AG04449 (cell line): ENCODE results near the gene FGD2.

Source experiments
- CTCF ChIA-PET: fragments of 350-600 bp; formaldehyde crosslinking; extraction: SDS; loops from one replicate; lab custom pipeline; 2021; ENCODE audit warnings: antibody characterized with exemption; lab: Yijun Ruan, JAX
- POLR2A ChIA-PET: fragments of 400-600, 350-600 bp; formaldehyde crosslinking; extraction: SDS; loops from one replicate; lab custom pipeline; 2020; ENCODE audit warnings: antibody characterized with exemption, inconsistent platforms; lab: Yijun Ruan, JAX
- DNase-seq: peaks from one replicate; pipeline ENCODE4 v3.0.0-alpha.2; 2010; ENCODE audit warnings: low read depth, low spot score
- H3K4me3 ChIP-seq: 2 replicates; pipeline ENCODE4 v1.5.1; 2011; ENCODE audit warnings: low read depth, mild to moderate bottlenecking, control low read depth, low read length
- TF ChIP-seq, protein P1 (sequence below): IDR thresholded peaks from one replicate; pipeline ENCODE4 v1.5.1; 2011; ENCODE audit warnings: mild to moderate bottlenecking, moderate library complexity, low read length, control low read depth, inconsistent platforms; ENCODE audit not compliant: insufficient read depth; ENCODE audit errors: missing control alignments

FGD2 gene

DNA sequence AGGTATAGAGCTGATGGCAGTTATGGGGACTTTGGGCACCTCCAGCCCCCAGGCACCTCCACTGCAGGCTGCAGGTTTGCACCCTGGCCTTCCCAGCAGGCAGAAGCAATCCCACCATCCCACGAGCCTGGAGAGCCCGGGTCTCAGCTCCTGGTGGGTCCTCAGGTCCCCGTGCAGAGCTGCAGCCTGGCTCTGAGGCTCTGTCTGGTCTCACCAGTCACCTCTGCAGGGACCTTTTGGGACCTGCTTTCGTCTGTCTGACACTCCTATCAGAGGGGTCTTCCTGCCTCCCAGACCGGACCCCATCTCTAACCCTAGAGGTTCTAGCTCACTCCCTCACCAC, 41.9 kb downstream of the FGD2 start:
- H3K4me3 ChIP-seq: no peak overlapping the region
- ChIA-PET CTCF (interaction anchor here (1.2 to 17.3 kb wide), 7 partner anchors 9 to 160 kb away, joined by 5 to 522 read pairs (median 67); partner anchors contain the start of gene PIM1), POLR2A (no interaction called here)
- TF ChIP-seq, protein P1, sequence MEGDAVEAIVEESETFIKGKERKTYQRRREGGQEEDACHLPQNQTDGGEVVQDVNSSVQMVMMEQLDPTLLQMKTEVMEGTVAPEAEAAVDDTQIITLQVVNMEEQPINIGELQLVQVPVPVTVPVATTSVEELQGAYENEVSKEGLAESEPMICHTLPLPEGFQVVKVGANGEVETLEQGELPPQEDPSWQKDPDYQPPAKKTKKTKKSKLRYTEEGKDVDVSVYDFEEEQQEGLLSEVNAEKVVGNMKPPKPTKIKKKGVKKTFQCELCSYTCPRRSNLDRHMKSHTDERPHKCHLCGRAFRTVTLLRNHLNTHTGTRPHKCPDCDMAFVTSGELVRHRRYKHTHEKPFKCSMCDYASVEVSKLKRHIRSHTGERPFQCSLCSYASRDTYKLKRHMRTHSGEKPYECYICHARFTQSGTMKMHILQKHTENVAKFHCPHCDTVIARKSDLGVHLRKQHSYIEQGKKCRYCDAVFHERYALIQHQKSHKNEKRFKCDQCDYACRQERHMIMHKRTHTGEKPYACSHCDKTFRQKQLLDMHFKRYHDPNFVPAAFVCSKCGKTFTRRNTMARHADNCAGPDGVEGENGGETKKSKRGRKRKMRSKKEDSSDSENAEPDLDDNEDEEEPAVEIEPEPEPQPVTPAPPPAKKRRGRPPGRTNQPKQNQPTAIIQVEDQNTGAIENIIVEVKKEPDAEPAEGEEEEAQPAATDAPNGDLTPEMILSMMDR: no peak
- DNase-seq: no peak

DNA sequence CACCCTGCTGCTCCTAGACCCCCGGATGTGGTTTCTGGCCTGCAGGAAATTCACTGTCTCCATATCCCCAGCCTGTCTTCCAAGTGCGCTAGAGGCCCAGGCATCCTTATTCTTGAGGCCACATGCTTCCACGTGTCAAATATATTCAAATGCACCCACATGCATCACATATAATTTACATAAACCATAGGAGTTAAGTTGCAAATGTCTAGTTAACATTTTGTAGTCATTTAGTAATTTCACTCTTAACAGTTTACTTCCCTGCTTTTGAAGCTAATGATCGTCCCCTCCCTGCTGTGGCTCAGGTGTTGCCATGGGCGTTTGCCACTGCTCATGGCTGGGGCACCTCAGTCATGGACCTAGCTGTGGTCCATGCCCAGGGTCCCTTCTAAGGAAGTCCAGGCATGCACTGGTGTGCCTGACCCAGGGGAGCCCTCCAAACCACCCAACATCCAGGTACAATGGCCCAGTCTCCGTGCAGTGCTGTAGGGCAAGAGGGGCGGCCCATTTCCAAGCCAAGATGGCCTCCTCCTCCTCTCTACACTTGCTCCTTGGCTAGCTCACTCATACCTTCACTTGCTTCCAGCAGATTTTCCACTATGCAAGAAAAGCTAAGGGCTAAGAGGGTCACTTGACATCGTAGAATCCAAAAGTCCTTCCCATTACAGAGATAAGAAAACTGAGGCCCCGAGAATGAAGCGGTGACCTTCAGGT, 42.4 kb downstream of the FGD2 start:
- ChIA-PET CTCF (interaction anchor here (1.2 to 17.3 kb wide), 9 partner anchors 9 to 159 kb away, joined by 5 to 522 read pairs (median 28); partner anchors contain the start of gene PIM1), POLR2A (no interaction called here)
- DNase-seq: no peak
- no peak overlapping the region for H3K4me3 ChIP-seq
- TF ChIP-seq, protein P1: no peak

DNA sequence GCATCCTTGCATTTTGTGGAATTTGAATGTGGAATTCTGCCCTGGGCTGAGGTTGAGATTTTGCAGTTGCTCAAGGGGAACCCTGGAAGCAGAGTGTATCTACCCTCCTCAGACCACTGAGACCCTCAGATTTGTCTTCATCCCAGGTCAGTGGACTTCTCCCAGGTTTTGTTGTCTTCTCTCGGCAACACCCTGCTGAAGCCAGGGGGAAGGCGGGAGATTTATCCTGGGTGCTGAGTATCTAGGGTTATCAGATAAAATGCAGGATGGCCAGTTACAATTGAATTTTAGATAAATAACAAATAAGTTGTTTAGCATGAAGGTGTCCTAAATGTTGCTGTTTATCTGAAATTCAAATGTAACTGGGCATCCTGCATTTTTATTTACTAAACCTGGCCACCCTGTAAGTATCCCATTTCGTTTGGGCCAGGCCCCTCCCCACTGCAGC, 43.0 kb downstream of the FGD2 start:
- POLR2A ChIA-PET: no interaction called here

DNA sequence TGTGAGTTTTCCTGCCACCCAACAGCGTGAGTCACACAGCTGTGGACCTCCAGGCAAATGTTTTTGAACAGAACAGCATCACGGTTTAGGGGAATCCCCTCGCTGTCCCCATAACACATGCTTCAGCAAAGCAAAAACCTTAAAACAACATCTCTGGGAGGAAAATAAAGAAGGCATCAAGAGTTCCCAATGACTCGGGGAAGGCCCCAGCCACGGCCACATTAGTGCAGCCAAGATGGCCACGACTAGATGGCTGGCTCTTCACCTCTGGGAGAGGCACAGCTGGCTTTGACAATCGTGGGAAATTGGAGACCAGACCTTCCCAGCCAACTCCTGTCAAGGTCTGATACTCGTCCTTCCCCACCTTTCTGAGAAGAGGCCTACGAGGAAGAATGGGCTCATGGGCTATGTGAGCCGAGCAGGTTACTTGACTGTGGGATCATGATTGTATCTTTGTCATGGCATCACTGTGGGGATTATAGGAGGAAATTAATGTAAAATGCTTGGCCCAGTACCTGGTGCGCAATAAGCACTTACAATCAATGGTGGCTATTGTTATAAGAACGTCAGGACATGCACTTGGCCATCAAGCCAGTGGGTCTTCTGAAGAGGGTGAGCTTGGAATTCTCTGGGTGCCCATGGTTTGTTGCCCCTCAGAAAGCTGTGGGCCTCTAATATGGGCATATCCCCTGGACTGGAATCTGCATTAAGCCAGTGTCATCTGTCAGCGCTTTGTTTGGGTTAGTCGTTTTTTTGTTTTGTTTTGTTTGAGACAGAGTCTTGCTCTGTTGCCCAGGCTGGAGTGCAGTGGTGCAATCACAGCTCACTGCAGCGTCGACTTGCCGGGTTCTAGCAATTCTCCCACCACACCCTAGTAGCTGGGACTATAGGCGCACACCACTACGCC, 43.6 kb downstream of the FGD2 start:
- TF ChIP-seq, protein P1: no peak
- H3K4me3 ChIP-seq: no peak overlapping the region
- ChIA-PET CTCF (interaction anchor here (0.7 to 17.3 kb wide), 8 partner anchors 8 to 158 kb away, joined by 3 to 522 read pairs (median 48); partner anchors contain the start of gene PIM1), POLR2A (no interaction called here)
- DNase-seq: peak; percentile 59

More for the DNA sequence above, 43.0 kb downstream of the FGD2 start:
- TF ChIP-seq, protein P1: no peak
- DNase-seq: no peak
- no peak overlapping the region for H3K4me3 ChIP-seq
- CTCF ChIA-PET: interaction anchor here (1.2 to 17.3 kb wide), 8 partner anchors 8 to 159 kb away, joined by 5 to 522 read pairs (median 48); partner anchors contain the start of gene PIM1

DNA sequence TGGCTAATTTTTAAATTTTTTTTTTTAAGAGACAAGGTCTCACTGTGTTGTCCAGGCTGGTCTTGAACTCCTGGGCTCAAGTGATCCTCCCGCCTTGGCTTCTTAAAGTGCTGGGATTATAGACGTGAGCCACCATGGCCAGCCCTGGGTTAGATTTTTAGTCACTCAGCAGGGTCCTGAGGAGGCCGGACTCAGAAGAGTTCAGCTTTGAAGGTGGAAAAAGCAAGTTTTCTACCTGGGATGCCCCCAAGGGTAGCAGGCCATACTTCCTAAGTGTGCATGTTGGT, 44.2 kb downstream of the FGD2 start:
- POLR2A ChIA-PET: no interaction called here
- no peak overlapping the region for H3K4me3 ChIP-seq

More for the DNA sequence above, 44.2 kb downstream of the FGD2 start:
- no peak for DNase-seq
- CTCF ChIA-PET: interaction anchor here (0.7 to 17.3 kb wide), 8 partner anchors 10 to 157 kb away, joined by 3 to 522 read pairs (median 54); partner anchors contain the start of gene PIM1
- TF ChIP-seq, protein P1: no peak
